Liver (tissue), 3 donors: Measurements from ENCODE around the gene MEGF11.

ENCODE experiments used
- CTCF ChIP-seq: fragments of 150-350 bp; IDR thresholded peaks from 2 replicates; pipeline ENCODE4 v1.5.1; 2017; ENCODE audit warnings: improper control_type of control experiment, low read depth, low read length; ENCODE audit not compliant: missing input control
- REST ChIP-seq: IDR thresholded peaks from 2 replicates; pipeline ENCODE4 v1.6.1; 2016; ENCODE audit warnings: antibody characterized with exemption, mild to moderate bottlenecking
- TAF1 ChIP-seq: conservative IDR thresholded peaks from 2 replicates; pipeline ENCODE4 v1.6.1; 2016; ENCODE audit warnings: antibody characterized with exemption, mild to moderate bottlenecking
- TF ChIP-seq, protein P1 (sequence below): IDR thresholded peaks from 2 replicates; pipeline ENCODE4 v1.6.1; 2016; ENCODE audit warnings: antibody characterized with exemption
- donor health status: healthy.
- donor health status: healthy.

- no peak for TF ChIP-seq CTCF
- no peak for TF ChIP-seq TAF1
- no peak for TF ChIP-seq REST
- TF ChIP-seq, protein P1, sequence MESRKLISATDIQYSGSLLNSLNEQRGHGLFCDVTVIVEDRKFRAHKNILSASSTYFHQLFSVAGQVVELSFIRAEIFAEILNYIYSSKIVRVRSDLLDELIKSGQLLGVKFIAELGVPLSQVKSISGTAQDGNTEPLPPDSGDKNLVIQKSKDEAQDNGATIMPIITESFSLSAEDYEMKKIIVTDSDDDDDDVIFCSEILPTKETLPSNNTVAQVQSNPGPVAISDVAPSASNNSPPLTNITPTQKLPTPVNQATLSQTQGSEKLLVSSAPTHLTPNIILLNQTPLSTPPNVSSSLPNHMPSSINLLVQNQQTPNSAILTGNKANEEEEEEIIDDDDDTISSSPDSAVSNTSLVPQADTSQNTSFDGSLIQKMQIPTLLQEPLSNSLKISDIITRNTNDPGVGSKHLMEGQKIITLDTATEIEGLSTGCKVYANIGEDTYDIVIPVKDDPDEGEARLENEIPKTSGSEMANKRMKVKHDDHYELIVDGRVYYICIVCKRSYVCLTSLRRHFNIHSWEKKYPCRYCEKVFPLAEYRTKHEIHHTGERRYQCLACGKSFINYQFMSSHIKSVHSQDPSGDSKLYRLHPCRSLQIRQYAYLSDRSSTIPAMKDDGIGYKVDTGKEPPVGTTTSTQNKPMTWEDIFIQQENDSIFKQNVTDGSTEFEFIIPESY: no peak
Measured at GRCh38 chr15:66050264-66050663, 203.3 kb downstream of the MEGF11 start.
